ENCODE measurements around the gene AGMAT.
"Not testable (repeated sequence)": the region's sequence is repeated elsewhere in the genome, so short reads cannot be mapped to it uniquely, and the experiment has no call there.

Gene AGMAT

GRCh38 chr1:15609631-15610030, 24.8 kb upstream of the AGMAT start:
- no peak for DNase-seq

GRCh38 chr1:15605398-15606383, 20.8 kb upstream of the AGMAT start:
- DNase-seq: no peak

- DNase-seq: not testable (repeated sequence)
Measured at GRCh38 chr1:15604400-15604799, 19.5 kb upstream of the AGMAT start.

GRCh38 chr1:15603966-15604282, 19.1 kb upstream of the AGMAT start:
- not testable (repeated sequence) for DNase-seq

GRCh38 chr1:15603050-15603965, 18.5 kb upstream of the AGMAT start:
- peak; percentile 73 for DNase-seq

- DNase-seq: no peak
Measured at GRCh38 chr1:15598436-15598835, 13.6 kb upstream of the AGMAT start.

GRCh38 chr1:15595809-15596617, 11.2 kb upstream of the AGMAT start:
- DNase-seq: no peak

- no peak for DNase-seq
Measured at GRCh38 chr1:15592285-15592684, 7.4 kb upstream of the AGMAT start.

- no peak for DNase-seq
Measured at GRCh38 chr1:15583016-15583706, 1.7 kb downstream of the AGMAT start.

GRCh38 chr1:15579683-15580047, 5.2 kb downstream of the AGMAT start:
- DNase-seq: no peak

GRCh38 chr1:15578921-15579682, 5.7 kb downstream of the AGMAT start:
- DNase-seq: no peak

GRCh38 chr1:15577691-15578090, 7.2 kb downstream of the AGMAT start:
- no peak for DNase-seq

- DNase-seq: no peak
Measured at GRCh38 chr1:15575549-15576150, 9.2 kb downstream of the AGMAT start.

GRCh38 chr1:15574741-15575140, 10.1 kb downstream of the AGMAT start:
- DNase-seq: no peak

GRCh38 chr1:15573477-15573876, 11.4 kb downstream of the AGMAT start:
- no peak for DNase-seq

GRCh38 chr1:15571266-15571665, 13.6 kb downstream of the AGMAT start:
- DNase-seq: no peak

GRCh38 chr1:15570861-15571260, 14.0 kb downstream of the AGMAT start:
- DNase-seq: no peak

GRCh38 chr1:15568387-15569073, 16.3 kb downstream of the AGMAT start:
- no peak for DNase-seq

- DNase-seq: no peak
Measured at GRCh38 chr1:15559189-15559810, 25.6 kb downstream of the AGMAT start.

GRCh38 chr1:15558516-15558915, 26.3 kb downstream of the AGMAT start:
- no peak for DNase-seq
